Measurements from ENCODE around the gene TMEM108.

Gene TMEM108

DNA sequence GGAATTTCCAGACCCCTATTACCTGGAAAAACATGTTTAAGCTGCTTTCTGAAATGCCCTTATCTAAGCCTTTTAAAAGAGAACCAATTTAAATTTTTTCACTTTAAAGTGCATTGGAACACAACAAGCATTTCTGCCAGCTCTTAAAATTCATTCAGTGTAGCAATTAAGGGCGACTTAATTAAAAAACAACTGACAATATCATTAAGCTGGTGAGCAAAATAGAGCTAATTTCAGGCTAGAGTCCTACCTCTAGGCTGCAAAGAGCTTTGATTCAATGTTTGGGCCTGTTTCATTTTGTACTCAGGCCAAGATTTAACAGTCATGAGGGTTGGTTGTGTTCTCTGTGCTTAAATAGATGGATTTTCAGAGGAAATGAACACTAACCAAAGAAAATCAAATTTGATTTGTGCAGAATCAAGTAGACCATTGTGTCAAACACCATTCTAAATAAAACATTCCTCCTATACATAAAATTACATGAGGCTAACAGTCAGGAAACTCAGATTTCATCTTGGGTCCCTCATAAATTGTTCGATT is 114.6 kb downstream of the TMEM108 start:
- POLR2A ChIA-PET: no interaction called here
- Histone ChIP-seq H3K4me1 (ENCODE audit: control insufficient read depth, insufficient read depth, low read length) (no peaks in the 10 kb centered on the region), H3K36me3 (ENCODE audit: control insufficient read depth in 2 of 2, insufficient read depth in 1 of 2, low read length in 2 of 2) (no peaks in the 10 kb centered on the region), H3K4me3 (ENCODE audit: low read depth, low read length) (no peak overlapping the region), H3K9me3 (ENCODE audit: control insufficient read depth, insufficient read depth, low read depth, low read length) (no peaks in the 10 kb centered on the region), H3K27ac (ENCODE audit: extremely low read depth, low read depth, low read length) (no peak overlapping the region)
- CTCF ChIA-PET: no interaction called here
- TF ChIP-seq ZFHX2 (tag by site-specific recombination; conservative IDR thresholded peaks at IDR 0.05) (no peak), KLF9 (tag by site-specific recombination; IDR thresholded peaks at IDR 0.05; ENCODE audit: low read depth) (no peak), FEZF1 (tag by site-specific recombination; IDR thresholded peaks at IDR 0.05) (no peak), SP3 (tag by site-specific recombination; IDR thresholded peaks at IDR 0.05) (no peak), ZNF433 (tag by site-specific recombination; IDR thresholded peaks at IDR 0.05; ENCODE audit: low read depth) (no peak), ZNF324 (tag by site-specific recombination; IDR thresholded peaks at IDR 0.05) (no peak), ZNF76 (tag by site-specific recombination; IDR thresholded peaks at IDR 0.05; ENCODE audit: borderline replicate concordance, low read depth) (no peak), ZNF791 (tag by site-specific recombination; IDR thresholded peaks at IDR 0.05) (no peak), BCL11B (tag by site-specific recombination; IDR thresholded peaks at IDR 0.05; ENCODE audit: low read depth) (no peak), ZNF23 (tag by site-specific recombination; IDR thresholded peaks at IDR 0.05; ENCODE audit: borderline replicate concordance) (no peak), ZBTB7A (tag by site-specific recombination; IDR thresholded peaks at IDR 0.05; ENCODE audit: low read depth) (no peak)
- TF ChIP-seq, protein P1, sequence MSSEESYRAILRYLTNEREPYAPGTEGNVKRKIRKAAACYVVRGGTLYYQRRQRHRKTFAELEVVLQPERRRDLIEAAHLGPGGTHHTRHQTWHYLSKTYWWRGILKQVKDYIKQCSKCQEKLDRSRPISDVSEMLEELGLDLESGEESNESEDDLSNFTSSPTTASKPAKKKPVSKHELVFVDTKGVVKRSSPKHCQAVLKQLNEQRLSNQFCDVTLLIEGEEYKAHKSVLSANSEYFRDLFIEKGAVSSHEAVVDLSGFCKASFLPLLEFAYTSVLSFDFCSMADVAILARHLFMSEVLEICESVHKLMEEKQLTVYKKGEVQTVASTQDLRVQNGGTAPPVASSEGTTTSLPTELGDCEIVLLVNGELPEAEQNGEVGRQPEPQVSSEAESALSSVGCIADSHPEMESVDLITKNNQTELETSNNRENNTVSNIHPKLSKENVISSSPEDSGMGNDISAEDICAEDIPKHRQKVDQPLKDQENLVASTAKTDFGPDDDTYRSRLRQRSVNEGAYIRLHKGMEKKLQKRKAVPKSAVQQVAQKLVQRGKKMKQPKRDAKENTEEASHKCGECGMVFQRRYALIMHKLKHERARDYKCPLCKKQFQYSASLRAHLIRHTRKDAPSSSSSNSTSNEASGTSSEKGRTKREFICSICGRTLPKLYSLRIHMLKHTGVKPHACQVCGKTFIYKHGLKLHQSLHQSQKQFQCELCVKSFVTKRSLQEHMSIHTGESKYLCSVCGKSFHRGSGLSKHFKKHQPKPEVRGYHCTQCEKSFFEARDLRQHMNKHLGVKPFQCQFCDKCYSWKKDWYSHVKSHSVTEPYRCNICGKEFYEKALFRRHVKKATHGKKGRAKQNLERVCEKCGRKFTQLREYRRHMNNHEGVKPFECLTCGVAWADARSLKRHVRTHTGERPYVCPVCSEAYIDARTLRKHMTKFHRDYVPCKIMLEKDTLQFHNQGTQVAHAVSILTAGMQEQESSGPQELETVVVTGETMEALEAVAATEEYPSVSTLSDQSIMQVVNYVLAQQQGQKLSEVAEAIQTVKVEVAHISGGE (tag by site-specific recombination; conservative IDR thresholded peaks at IDR 0.05; ENCODE audit: low read depth): no peak
- TF ChIP-seq, protein P2, sequence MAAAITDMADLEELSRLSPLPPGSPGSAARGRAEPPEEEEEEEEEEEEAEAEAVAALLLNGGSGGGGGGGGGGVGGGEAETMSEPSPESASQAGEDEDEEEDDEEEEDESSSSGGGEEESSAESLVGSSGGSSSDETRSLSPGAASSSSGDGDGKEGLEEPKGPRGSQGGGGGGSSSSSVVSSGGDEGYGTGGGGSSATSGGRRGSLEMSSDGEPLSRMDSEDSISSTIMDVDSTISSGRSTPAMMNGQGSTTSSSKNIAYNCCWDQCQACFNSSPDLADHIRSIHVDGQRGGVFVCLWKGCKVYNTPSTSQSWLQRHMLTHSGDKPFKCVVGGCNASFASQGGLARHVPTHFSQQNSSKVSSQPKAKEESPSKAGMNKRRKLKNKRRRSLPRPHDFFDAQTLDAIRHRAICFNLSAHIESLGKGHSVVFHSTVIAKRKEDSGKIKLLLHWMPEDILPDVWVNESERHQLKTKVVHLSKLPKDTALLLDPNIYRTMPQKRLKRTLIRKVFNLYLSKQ (tag by site-specific recombination; IDR thresholded peaks at IDR 0.05; ENCODE audit: borderline replicate concordance): no peak
- TF ChIP-seq, protein P3, sequence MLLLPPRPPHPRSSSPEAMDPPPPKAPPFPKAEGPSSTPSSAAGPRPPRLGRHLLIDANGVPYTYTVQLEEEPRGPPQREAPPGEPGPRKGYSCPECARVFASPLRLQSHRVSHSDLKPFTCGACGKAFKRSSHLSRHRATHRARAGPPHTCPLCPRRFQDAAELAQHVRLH (tag by site-specific recombination; IDR thresholded peaks at IDR 0.05): no peak
- TF ChIP-seq, protein P4, sequence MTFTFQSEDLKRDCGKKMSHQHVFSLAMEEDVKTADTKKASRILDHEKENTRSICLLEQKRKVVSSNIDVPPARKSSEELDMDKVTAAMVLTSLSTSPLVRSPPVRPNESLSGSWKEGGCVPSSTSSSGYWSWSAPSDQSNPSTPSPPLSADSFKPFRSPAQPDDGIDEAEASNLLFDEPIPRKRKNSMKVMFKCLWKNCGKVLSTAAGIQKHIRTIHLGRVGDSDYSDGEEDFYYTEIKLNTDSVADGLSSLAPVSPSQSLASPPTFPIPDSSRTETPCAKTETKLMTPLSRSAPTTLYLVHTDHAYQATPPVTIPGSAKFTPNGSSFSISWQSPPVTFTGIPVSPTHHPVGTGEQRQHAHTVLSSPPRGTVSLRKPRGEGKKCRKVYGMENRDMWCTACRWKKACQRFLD (tag by site-specific recombination; IDR thresholded peaks at IDR 0.05): no peak

DNA sequence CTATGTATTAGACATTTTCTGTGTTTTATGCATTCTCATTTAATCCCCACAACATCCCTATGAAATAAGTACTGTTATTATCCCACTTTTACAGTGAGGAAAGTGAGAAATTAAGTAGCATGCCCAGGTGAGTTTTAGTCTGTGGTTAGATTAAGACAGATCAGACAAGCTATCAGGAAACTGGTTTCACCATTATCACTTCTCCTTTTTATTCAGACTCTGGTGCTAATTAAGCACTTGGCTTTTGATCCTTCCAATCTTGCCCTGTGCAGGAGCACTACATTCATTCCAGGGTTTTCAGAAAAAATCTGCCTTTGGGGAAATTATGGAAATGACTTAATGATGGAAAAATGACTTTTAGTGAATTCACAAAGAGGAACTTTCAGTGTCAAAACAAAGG is 115.2 kb downstream of the TMEM108 start:
- POLR2A ChIA-PET: no interaction called here
- Histone ChIP-seq H3K36me3 (ENCODE audit: control insufficient read depth in 2 of 2, insufficient read depth in 1 of 2, low read length in 2 of 2) (no peaks in the 10 kb centered on the region), H3K4me1 (ENCODE audit: control insufficient read depth, insufficient read depth, low read length) (no peaks in the 10 kb centered on the region), H3K9me3 (ENCODE audit: control insufficient read depth, insufficient read depth, low read depth, low read length) (no peaks in the 10 kb centered on the region), H3K4me3 (ENCODE audit: low read depth, low read length) (no peak overlapping the region), H3K27ac (ENCODE audit: extremely low read depth, low read depth, low read length) (no peak overlapping the region)
- no peak for TF ChIP-seq ZNF76 (tag by site-specific recombination; IDR thresholded peaks at IDR 0.05; ENCODE audit: borderline replicate concordance, low read depth)
- no peak for TF ChIP-seq SP7 (tag by site-specific recombination; IDR thresholded peaks at IDR 0.05)
- TF ChIP-seq YY2 (tag by site-specific recombination; IDR thresholded peaks at IDR 0.05): no peak
- TF ChIP-seq ZNF629 (tag by site-specific recombination; IDR thresholded peaks at IDR 0.05): no peak
- no peak for TF ChIP-seq ZNF777 (tag by site-specific recombination; IDR thresholded peaks at IDR 0.05; ENCODE audit: borderline replicate concordance)
- TF ChIP-seq ZNF174 (tag by site-specific recombination; IDR thresholded peaks at IDR 0.05): no peak
- CTCF ChIA-PET: no interaction called here

All from HEK293 (cell line).